HUES48 (cell line): ENCODE data around the gene IGDCC3.

Experiments used
- H3K27ac ChIP-seq: one replicate; pipeline ENCODE4 v1.7.0; 2013; ENCODE audit warnings: low read depth, low read length, inconsistent platforms
- H3K27me3 ChIP-seq: 2 replicates; pipeline ENCODE4 v1.6.1; 2013; ENCODE audit warnings: mild to moderate bottlenecking, low read length; ENCODE audit not compliant: control insufficient read depth, insufficient read depth
- H3K36me3 ChIP-seq: 2 replicates; pipeline ENCODE4 v1.6.1; 2013; ENCODE audit warnings: low read length; ENCODE audit not compliant: control insufficient read depth, insufficient read depth
- H3K4me1 ChIP-seq: 2 replicates; pipeline ENCODE4 v1.6.1; 2013; ENCODE audit warnings: mild to moderate bottlenecking, low read length; ENCODE audit not compliant: control insufficient read depth, insufficient read depth
- H3K4me3 ChIP-seq: 2 replicates; pipeline ENCODE4 v1.5.1; 2013; ENCODE audit warnings: mild to moderate bottlenecking, low read depth, low read length
- H3K9ac ChIP-seq: 2 replicates; pipeline ENCODE4 v1.6.1; 2013; ENCODE audit warnings: mild to moderate bottlenecking, low read depth, low read length, moderate library complexity
- H3K9me3 ChIP-seq: 2 replicates; pipeline ENCODE4 v1.6.1; 2013; ENCODE audit warnings: low read length; ENCODE audit not compliant: control insufficient read depth, insufficient read depth

IGDCC3 gene

DNA sequence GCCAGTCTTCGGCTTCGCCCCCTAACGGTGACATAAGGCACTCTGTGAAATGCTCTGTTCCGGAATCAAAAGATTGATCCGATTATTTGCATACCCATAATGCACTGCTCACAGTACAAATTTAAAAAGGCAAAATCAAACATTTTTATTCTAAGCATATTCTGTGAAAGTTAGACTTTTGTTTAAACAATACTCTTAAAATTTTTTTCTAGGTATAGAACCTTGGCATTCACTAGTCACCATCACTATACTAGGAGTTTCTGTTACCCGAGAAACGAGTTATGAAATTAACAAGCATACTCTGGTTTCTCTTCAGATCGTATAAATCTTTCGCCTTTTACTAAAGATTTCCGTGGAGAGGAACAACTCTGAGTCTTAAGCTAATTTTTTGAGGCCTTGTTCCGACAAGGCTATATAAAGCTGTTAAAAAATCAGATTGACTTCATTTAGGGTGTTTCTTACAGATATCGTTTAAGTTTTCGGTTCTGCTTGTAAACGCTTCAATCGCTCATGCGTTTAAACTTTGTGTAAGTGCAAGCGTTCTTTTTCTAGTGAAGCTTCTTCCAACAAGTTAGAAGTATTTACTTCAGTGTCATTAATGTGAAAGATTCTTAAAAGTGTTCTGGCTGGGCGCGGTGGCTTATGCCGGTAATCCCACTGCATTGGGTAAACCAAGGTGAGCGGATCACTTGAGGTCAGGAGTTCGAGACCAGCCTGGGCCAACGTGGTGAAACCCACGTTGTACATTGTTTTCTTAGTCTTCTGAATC is 73.2 kb downstream of the IGDCC3 start, which contains the start of gene RNU5B-1:
Gene RNU5B-1 (plus strand): TSS at position 297 of the 769 bp plus-strand sequence.
- H3K4me1 ChIP-seq: peaks cover 5% of the 10 kb centered on the region
- H3K36me3 ChIP-seq: no peaks in the 10 kb centered on the region
- peak within 1 kb of the TSS; percentile 97 for H3K27ac ChIP-seq
- peak within 1 kb of the TSS; percentile 57 for H3K4me3 ChIP-seq
- peak within 1 kb of the TSS; percentile 97 for H3K9ac ChIP-seq
- no peaks in the 10 kb centered on the region for H3K27me3 ChIP-seq
- no peaks in the 10 kb centered on the region for H3K9me3 ChIP-seq

DNA sequence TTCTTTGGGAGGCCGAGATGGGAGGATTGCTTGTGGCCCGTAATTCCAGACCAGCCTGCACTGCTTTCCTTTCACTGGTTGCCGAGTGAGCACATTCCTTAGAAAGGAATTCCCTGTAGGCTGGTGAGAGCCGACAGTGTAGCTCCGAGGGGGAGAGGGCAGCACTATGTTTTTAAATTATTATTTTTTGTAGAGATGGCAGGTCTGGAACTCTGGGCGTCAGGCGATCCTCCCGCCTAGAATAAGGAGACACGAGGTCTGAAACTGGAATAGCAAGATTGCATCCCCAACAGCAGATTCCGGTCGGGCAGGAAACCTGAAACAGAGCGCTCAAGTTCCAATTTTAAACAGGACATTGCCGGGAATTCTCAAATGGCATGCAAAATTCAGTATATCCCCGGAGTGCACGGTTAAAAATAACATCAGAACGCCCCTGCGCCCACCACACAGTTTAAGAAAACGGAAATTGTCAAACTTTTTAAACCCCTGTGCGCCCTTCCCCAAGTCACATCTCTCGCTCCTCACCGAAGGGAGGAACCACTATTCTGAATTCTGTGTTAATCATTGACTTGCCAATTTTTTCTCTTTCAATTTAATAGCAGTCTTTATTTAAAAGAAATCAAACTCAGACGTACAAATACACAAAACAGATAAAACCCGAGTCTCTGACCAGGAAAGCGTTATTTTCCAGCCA is 74.0 kb downstream of the IGDCC3 start:
- peak overlapping the region; percentile 57 for H3K4me3 ChIP-seq
- no peaks in the 10 kb centered on the region for H3K36me3 ChIP-seq
- H3K9me3 ChIP-seq: no peaks in the 10 kb centered on the region
- no peaks in the 10 kb centered on the region for H3K27me3 ChIP-seq
- H3K9ac ChIP-seq: peak overlapping the region; percentile 97
- peak overlapping the region; percentile 97 for H3K27ac ChIP-seq
- peaks cover 5% of the 10 kb centered on the region for H3K4me1 ChIP-seq

DNA sequence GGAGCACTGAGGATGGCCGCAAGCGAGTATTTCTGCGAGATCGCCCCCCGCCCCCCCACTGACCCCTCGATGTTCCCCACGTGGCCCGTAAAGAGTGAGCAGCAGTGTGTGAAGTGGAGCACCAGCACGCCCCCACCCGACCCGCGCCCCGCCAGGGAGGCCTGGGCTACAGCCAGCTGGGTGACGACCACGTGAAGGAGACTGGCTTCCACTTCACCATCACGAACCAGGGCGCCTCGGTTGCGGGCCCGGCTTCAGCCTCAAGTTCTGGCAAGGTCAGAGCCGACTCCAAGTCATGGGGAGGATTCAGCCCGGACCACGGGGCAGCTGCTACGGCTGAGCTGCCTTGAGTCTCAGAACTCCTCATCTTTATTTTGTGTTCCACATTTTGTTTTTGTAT is 75.7 kb downstream of the IGDCC3 start:
- Histone ChIP-seq H3K4me3 (no peak overlapping the region), H3K9ac (no peak overlapping the region), H3K4me1 (peaks cover 8% of the 10 kb centered on the region), H3K9me3 (no peaks in the 10 kb centered on the region), H3K36me3 (no peaks in the 10 kb centered on the region), H3K27me3 (no peaks in the 10 kb centered on the region), H3K27ac (no peak overlapping the region)

DNA sequence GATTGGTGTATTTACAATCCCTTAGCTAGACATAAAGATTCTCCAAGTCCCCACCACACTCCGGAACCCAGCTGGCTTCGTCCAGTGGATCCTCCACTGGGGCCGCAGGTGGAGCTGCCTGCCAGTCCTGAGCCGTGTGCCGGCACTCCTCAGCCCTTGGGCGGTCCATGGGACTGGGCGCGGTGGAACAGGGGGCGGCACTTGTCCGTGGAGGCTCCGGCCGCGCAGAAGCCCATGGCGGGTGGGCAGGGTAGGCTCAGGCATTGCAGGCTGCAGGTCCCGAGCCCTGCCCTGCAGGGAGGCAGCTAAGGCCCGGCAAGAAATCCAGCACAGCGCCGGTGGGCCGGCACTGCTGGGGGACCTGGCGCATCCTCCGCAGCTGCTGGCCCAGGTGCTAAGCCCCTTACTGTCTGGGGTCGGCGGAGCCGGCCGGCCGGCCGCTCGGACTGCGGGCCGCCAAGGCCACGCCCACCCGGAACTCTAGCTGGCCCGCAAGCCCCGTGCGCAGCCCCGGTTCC is 76.8 kb downstream of the IGDCC3 start:
- H3K4me1 ChIP-seq: peaks cover 8% of the 10 kb centered on the region
- no peaks in the 10 kb centered on the region for H3K36me3 ChIP-seq
- no peak overlapping the region for H3K27ac ChIP-seq
- H3K9ac ChIP-seq: no peak overlapping the region
- H3K27me3 ChIP-seq: no peaks in the 10 kb centered on the region
- no peak overlapping the region for H3K4me3 ChIP-seq
- H3K9me3 ChIP-seq: no peaks in the 10 kb centered on the region

DNA sequence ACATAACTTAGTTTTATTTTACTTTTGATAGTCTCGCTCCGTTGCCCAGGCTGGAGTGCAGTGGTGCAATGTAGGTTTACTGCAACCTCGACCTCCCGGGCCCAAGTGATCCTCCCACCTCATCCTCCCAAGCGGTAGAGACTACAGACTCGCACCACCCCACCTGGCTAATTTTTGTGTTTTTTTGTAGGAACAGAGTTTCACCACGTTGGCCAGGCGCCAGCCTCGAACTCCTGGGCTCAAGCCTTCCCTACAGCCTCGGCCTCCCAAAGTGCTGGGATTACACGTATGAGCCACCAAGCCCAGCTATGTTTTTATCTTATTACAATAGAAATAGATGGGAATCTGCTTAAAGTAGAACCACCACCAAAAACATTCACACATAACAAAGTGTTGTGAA is 79.1 kb downstream of the IGDCC3 start:
- no peaks in the 10 kb centered on the region for H3K27me3 ChIP-seq
- no peak overlapping the region for H3K27ac ChIP-seq
- no peak overlapping the region for H3K9ac ChIP-seq
- H3K4me3 ChIP-seq: no peak overlapping the region
- peaks cover 6% of the 10 kb centered on the region for H3K4me1 ChIP-seq
- no peaks in the 10 kb centered on the region for H3K9me3 ChIP-seq
- no peaks in the 10 kb centered on the region for H3K36me3 ChIP-seq

DNA sequence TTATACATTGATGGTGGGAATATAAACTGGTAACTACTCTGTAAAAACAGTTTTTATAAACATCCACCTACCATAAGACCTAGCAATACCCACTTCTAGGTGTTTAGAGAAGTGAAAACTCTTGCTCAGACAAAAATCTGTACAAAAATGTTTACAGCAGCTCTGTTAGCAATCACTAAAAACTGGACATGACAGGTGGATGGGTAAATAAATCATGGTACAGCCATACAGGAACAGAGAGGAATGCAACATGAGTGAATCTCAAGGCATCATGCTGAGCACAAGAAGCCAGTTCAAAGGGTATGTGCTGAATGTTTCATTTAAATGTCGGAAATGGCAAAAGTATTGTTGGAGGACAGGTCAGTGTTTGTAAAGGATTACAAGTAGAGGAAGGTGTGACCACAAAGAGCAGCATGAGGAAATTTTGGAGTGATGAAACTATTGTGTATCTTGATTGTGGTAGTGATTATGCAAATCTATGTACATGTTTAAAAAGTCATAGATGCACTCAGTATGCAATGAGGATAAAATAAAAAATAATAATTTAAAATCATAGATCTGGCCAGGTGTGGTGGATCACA is 84.8 kb downstream of the IGDCC3 start:
- Histone ChIP-seq H3K36me3 (no peaks in the 10 kb centered on the region), H3K27me3 (peaks cover under 1% of the 10 kb centered on the region), H3K4me3 (no peak overlapping the region), H3K9me3 (no peaks in the 10 kb centered on the region), H3K27ac (no peak overlapping the region), H3K4me1 (peaks cover 5% of the 10 kb centered on the region; the same call in 1 of the 2 replicates), H3K9ac (no peak overlapping the region)

DNA sequence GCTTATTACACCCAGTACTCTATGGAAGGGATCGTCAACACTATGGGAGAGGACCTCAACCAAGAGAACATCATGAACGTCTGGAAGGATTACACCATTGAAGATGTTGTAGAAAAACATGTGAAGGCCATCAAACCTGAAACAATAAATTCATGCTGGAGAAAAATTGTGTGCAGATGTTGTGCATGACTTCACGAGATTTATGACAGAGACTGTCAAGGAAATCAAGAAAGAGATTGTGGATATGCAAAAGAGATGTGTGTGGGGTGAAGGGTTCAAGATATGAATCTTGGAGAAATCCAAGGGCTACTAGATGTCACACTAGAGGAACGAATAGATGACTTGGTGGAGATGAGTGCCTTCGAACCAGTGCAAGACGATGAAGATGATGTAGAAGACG is 87.6 kb downstream of the IGDCC3 start:
- H3K9ac ChIP-seq: no peak overlapping the region
- peaks cover 12% of the 10 kb centered on the region for H3K4me1 ChIP-seq
- no peaks in the 10 kb centered on the region for H3K36me3 ChIP-seq
- no peak overlapping the region for H3K27ac ChIP-seq
- peaks cover 14% of the 10 kb centered on the region for H3K27me3 ChIP-seq
- no peaks in the 10 kb centered on the region for H3K9me3 ChIP-seq
- H3K4me3 ChIP-seq: no peak overlapping the region

DNA sequence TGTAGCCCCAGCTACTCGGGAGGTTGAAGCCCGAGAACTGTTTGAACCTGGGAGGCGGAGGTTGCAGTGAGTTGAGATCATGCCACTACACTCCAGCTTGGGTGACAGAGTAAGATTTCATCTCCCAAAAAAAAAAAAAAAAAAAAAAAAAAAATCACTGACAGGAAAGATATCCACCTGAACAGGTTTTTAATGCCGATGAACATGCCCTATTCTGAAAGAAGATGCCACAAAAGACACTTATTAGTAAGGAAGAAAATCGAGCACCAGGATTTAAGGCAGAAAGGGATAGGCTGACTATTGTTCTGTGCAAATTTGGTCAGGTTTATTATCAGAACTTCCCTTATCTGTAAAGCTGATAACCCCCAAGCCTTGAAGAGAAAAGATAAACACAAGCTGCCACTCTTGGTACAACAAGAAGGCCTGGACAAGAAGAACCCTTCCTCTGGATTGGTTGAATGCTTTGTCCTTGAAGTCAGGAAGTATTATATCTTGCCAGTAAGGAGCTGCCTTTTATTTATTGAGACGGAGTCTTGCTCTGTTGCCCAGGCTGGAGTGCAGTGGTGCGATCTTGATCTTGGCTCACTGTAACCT is 88.4 kb downstream of the IGDCC3 start:
- Histone ChIP-seq H3K9ac (no peak overlapping the region), H3K9me3 (no peaks in the 10 kb centered on the region), H3K27ac (no peak overlapping the region), H3K27me3 (peaks cover 14% of the 10 kb centered on the region), H3K4me1 (peaks cover 12% of the 10 kb centered on the region), H3K36me3 (no peaks in the 10 kb centered on the region), H3K4me3 (no peak overlapping the region)

DNA sequence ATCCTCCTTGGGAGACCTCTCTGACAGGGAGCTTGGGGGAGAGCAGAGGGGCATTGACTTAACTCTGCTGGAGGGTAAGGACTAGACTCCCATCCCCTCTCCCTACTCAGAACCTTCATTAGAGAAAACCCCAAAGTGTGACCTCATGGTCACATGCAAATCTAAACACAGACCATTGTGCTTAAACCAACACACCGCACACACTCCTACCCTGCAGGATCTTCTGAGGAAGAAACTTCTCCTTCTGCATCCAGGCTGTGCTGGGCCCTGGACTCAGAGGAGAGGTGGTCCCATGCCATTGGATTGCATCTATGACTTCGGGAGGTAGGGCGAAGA is 90.3 kb downstream of the IGDCC3 start:
- H3K4me1 ChIP-seq: peaks cover 12% of the 10 kb centered on the region
- H3K27me3 ChIP-seq: peaks cover 14% of the 10 kb centered on the region
- no peak overlapping the region for H3K9ac ChIP-seq
- H3K9me3 ChIP-seq: no peaks in the 10 kb centered on the region
- no peaks in the 10 kb centered on the region for H3K36me3 ChIP-seq
- H3K4me3 ChIP-seq: no peak overlapping the region
- peak overlapping the region; percentile 41 for H3K27ac ChIP-seq

DNA sequence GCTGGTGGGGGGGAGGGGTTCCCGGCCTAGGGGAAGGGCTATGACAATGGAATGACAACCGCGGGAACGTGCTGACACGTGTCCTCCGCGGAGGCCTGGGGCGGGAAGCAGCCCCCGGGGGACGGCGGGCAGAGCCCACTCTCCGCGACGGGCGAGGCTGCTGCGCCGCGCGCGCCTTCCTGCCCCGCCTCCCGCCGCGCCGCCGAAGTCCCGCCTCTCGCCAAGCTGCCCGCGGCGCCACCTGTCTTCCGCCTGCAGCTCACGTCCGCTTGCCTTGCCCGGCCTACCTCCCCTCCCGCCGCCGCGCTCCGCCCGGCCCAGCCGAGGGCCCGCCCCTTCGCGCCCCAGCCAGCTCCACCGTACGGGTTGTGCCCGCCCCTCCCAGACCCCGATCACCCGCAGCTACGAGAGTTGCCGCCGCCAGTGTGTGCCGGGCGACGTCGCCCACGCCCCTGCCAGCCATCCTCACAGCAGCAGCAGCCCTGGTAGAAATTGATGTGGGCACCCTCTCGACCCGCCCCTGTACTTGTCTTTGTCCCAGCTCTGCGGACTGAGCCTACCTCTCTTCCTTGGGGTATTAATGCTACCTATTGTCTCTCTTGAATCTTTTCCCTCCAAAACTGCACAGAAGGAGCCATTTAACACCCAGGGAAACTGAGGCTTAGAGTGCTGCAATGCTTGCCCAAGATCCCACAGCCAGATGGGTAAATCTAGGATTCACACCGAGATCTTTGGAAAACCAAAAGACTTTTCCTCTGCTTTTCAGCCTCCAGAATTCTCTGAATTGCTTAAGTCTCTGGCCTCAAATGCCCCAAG is 90.9 kb downstream of the IGDCC3 start, which contains the start of gene PARP16:
Gene PARP16 (minus strand): TSS at position 180 of the 816 bp plus-strand sequence. CDS start 457 bp downstream, outside the sequence.
- H3K27me3 ChIP-seq: peaks cover 14% of the 10 kb centered on the region
- peaks cover 12% of the 10 kb centered on the region for H3K4me1 ChIP-seq
- no peaks in the 10 kb centered on the region for H3K9me3 ChIP-seq
- peak within 1 kb of the TSS; percentile 66 for H3K4me3 ChIP-seq
- H3K36me3 ChIP-seq: no peaks in the 10 kb centered on the region
- peak within 1 kb of the TSS; percentile 69 for H3K27ac ChIP-seq
- H3K9ac ChIP-seq: peak within 1 kb of the TSS; percentile 46; the same call in 1 of the 2 replicates
